Heart right ventricle (tissue), 16 donors: ENCODE data around the gene PARP1. TPM values are rescaled to one million over a fixed set of nuclear protein-coding genes. Genes with fewer than 3 reads are reported as not detected.

ENCODE experiments used
- ATAC-seq, 8 donors: fragments of 200-7000 bp; cut with Tn5 transposase; one replicate each; pipeline ENCODE4 v1.9.1; 2020; ENCODE audit warnings: mild to moderate bottlenecking in 8 of 8, moderate library complexity in 8 of 8, moderate number of reproducible peaks in 1 of 8
- DNase-seq, 2 donors: peaks; one replicate each; pipeline ENCODE4 v3.0.0-alpha.2; 2020
- H3K27ac ChIP-seq, 10 donors: fragments of 200-600 bp; sonication (generic) in 2 of 10; one replicate each; pipeline versions ENCODE4 v1.5.0 to v1.8.0; 2020 to 2022; ENCODE audit warnings: mild to moderate bottlenecking in 3 of 10
- H3K27me3 ChIP-seq, 7 donors: fragments of 200-600 bp; one replicate each; pipeline ENCODE4 v1.8.0; 2021 to 2022; ENCODE audit warnings: mild to moderate bottlenecking in 2 of 7
- H3K36me3 ChIP-seq, 9 donors: fragments of 200-600 bp; sonication (generic) in 1 of 9; one replicate each; pipeline versions ENCODE4 v1.5.0 to v1.8.0; 2020 to 2022; ENCODE audit warnings: mild to moderate bottlenecking in 2 of 9
- H3K4me1 ChIP-seq, 9 donors: fragments of 200-600 bp; sonication (generic) in 1 of 9; one replicate each; pipeline versions ENCODE4 v1.5.0 to v1.8.0; 2020 to 2022; ENCODE audit warnings: mild to moderate bottlenecking in 4 of 9
- H3K4me3 ChIP-seq, 10 donors: fragments of 200-600 bp; sonication (generic) in 2 of 10; one replicate each; pipeline versions ENCODE4 v1.5.0 to v1.8.0; 2020 to 2022; ENCODE audit warnings: mild to moderate bottlenecking in 7 of 10, moderate library complexity in 2 of 10
- H3K9me3 ChIP-seq, 11 donors: fragments of 200-600 bp in 10 of 11; sonication (generic) in 2 of 11; one replicate each; pipeline versions ENCODE4 v1.5.0 to v1.8.0; 2013 to 2022; ENCODE audit warnings: mild to moderate bottlenecking in 2 of 11, control low read depth in 1 of 11, moderate library complexity in 1 of 11
- WGBS, 2 donors: extraction: QIAGEN DNeasy Blood & Tissue Kit; methylation state at CpG; one replicate each; pipeline ENCODE4 v1.1.7; 2013; ENCODE audit warnings: inconsistent platforms in 1 of 2; 5-methylcytosine and 5-hydroxymethylcytosine counted together
- intact Hi-C, 10 donors: fragments of 100-400 bp; cut with DNase I; formaldehyde crosslinking; loops; one replicate each; pipeline versions ENCODE4 v1.11.1 to v1.14.2; 2022
- polyA plus RNA-seq, 2 donors: library from polyadenylated mRNA; stranded (reverse); fragments of 200-250 nt; gene quantifications; one replicate each; pipeline ENCODE4 v1.2.3, GENCODE V29; 2013
- total RNA-seq, 10 donors: library from RNA; stranded (reverse); fragmentation: NEBNext Ultra II Directional in 3 of 10; extraction: Animal tissue kit (Norgen Biotek cat#: 25700) in 3 of 10; gene quantifications; one replicate each; pipeline versions ENCODE4 v1.2.1 to v1.2.4, GENCODE V29; 2021 to 2023
- TF ChIP-seq, protein P1 (sequence below), 9 donors: fragments of 200-600 bp; sonication (generic) in 2 of 9; IDR thresholded peaks; one replicate each; pipeline versions ENCODE4 v1.5.0 to v1.8.0; 2021 to 2022; ENCODE audit warnings: antibody characterized with exemption in 9 of 9, mild to moderate bottlenecking in 5 of 9, moderate library complexity in 1 of 9
- donor health status: Arrhythmogenic right ventricular cardiomyopathy.
- donor health status: ischemic (EF 13 %, LVEDD 7.1; RV severe dilation, severe dysfunction).
- donor health status: healthy with polysubstance abuse.
- donor health status: DM: no; HTN: yes; CAD: no.
- donor health status: DM: no; HTN: no; CAD: no.
- donor health status: ischemic (EF 25% LVEDD 6.9; RV normal size, moderate dysfunction).
- donor health status: ischemic (EF 25% LVEDD 5.7; RV mildly dilated, moderate dysfunction).
- donor health status: healthy.
- donor health status: DM: yes; HTN: yes; CAD: no.
- donor health status: Ischemic cardiomyopathy.
- donor health status: ischemic (EF 35%, LVEDD 5.7; RV mildly dilated, moderate dysfunction).
- donor health status: nonischemic (EF 11% LVEDD 7.7; RV severe dilation, severe dysfunction).
- donor health status: DM: yes; HTN: yes; CAD: no.
- donor health status: PGD.
- donor health status: ischemic (EF 29% LVEDD 5.4; RV normal size, mild dysfunction).
- donor health status: nonischemic (EF 23%, LVEDD 6.1; RV moderate dilation, normal function).

PARP1 gene
- total and polyA plus RNA-seq, 12 donors: 36.1 to 154 (median 110) TPM

DNA sequence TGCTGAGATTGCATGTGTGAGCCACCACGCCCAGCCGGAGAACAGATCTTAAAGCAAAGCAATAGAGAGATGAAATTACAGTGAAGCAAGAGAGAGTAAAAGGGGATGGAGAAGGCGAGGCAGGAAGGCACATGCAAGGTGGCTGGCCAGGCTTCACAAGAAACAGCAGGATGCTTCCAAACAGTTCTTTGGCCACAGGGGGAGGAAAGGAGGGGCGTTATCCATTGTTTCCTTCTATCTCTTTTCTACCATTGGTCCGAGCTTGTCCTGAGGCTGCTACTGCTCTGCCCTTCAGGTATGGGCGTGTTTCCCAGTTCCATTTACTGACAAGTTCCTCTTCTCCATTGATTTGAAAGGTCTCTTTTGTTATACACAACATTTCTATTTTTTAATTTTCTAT is 33.7 kb upstream of the PARP1 start:
- Histone ChIP-seq H3K27me3 (peaks cover 0 to 15% (median 11%) of the 10 kb centered on the region in 7 donors), H3K36me3 (no peaks in the 10 kb centered on the region), H3K27ac (no peak overlapping the region), H3K4me1 (peaks cover 0 to 4% (median 0%) of the 10 kb centered on the region in 9 donors), H3K4me3 (no peak overlapping the region), H3K9me3 (no peaks in the 10 kb centered on the region)
- intact Hi-C loops: no loop called here
- 87 to 93% methylated on average over 6 of the region's 6 CpGs for WGBS, 2 donors
- ATAC-seq (no peak), DNase-seq (no peak)
- TF ChIP-seq, protein P1, sequence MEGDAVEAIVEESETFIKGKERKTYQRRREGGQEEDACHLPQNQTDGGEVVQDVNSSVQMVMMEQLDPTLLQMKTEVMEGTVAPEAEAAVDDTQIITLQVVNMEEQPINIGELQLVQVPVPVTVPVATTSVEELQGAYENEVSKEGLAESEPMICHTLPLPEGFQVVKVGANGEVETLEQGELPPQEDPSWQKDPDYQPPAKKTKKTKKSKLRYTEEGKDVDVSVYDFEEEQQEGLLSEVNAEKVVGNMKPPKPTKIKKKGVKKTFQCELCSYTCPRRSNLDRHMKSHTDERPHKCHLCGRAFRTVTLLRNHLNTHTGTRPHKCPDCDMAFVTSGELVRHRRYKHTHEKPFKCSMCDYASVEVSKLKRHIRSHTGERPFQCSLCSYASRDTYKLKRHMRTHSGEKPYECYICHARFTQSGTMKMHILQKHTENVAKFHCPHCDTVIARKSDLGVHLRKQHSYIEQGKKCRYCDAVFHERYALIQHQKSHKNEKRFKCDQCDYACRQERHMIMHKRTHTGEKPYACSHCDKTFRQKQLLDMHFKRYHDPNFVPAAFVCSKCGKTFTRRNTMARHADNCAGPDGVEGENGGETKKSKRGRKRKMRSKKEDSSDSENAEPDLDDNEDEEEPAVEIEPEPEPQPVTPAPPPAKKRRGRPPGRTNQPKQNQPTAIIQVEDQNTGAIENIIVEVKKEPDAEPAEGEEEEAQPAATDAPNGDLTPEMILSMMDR (IDR thresholded peaks at IDR 0.05): no peak

DNA sequence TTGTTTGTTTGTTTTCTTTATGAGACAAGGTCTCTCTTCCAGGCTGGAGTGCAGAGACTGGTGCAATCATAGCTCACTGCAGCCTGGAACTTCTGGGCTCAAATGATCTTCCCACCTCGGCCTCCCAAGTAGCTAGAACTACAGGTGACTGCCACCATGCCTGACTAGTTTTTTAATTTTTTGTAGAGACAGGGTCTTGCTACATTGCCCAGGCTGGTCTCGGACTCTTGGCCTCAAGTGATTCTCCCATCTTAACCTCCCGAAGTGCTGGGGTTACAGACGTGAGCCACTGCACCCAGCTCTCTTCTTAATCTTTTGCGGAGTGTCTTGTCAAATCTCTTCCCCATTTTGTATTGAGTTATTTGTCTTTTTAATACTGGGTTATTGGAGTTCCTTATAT is 32.6 kb upstream of the PARP1 start:
- ATAC-seq (no peak), DNase-seq (no peak)
- TF ChIP-seq, protein P1 (IDR thresholded peaks at IDR 0.05): no peak
- intact Hi-C loops: no loop called here
- Histone ChIP-seq H3K36me3 (no peaks in the 10 kb centered on the region), H3K27me3 (peaks cover 0 to 15% (median 8%) of the 10 kb centered on the region in 7 donors), H3K27ac (no peak overlapping the region), H3K9me3 (no peaks in the 10 kb centered on the region), H3K4me1 (peaks cover 0 to 4% (median 0%) of the 10 kb centered on the region in 9 donors), H3K4me3 (no peak overlapping the region)
- WGBS, 2 donors: 79 to 84% methylated on average over 5 of the region's 5 CpGs

DNA sequence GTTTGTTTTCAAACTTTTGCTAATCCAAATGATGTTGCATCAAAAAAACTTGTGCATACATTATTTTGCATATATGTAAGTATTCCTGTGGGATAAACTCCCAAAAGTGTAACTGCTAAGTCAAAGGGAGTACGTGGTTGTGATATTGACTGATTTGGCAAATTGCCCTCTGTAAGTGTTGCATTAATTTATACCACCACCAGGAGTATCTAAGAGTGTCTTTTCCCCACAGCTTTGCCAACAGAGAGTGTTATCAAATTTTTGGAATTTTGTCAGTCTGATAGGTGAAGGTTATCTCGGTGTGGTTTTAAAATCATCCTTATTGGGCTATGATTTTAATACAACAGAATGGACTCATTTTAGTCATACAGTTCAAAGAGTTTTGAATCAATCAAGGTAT is 30.1 kb upstream of the PARP1 start:
- no peak overlapping the region for H3K27ac ChIP-seq
- peaks cover 0 to 11% (median 2%) of the 10 kb centered on the region in 7 donors for H3K27me3 ChIP-seq
- H3K4me1 ChIP-seq: peaks cover 0 to 4% (median 0%) of the 10 kb centered on the region in 9 donors
- H3K9me3 ChIP-seq: no peaks in the 10 kb centered on the region
- 27 to 36% methylated on average over 2 of the region's 2 CpGs for WGBS, 2 donors
- H3K36me3 ChIP-seq: no peaks in the 10 kb centered on the region
- H3K4me3 ChIP-seq: no peak overlapping the region
- TF ChIP-seq, protein P1 (IDR thresholded peaks at IDR 0.05): peak in 4 of 9 donors; percentile 5 to 25 (median 12)
- no peak for ATAC-seq
- DNase-seq: no peak
- intact Hi-C loops: loop anchor here in 1 of 10 donors (5.0 kb wide), 1 partner anchor 79 kb away; no protein-coding TSS in a partner anchor

DNA sequence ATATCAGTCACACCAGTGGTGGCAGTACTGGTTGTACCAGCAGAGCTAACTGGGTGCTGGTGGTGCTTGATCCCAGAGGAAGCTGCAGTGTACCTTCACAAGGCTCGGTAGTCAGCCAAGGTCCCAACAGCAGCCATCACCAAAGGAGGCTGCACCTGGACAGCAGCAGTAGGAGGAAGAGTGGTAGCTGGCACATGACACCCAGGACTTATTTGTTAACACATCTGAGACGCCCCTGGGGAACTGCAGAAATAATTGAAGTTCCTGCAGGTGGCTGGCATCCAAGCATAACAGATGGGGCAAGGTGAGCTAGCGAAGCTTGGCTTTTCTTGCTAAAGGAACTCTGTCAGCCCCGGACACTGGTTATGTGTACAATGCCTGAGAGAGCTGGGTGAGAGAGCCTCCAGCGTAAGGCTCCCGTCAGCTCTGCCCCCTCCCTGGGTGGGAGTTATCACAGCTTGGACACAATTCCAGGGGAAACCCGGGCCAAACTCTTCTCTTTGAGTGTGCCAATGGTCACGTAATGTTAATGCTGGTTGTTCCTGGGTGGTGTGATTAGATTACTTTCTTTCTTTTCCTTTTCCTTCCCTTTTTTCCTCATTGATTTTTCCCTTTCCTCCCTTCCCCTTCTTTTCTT is 29.1 kb upstream of the PARP1 start:
- Histone ChIP-seq H3K4me3 (no peak overlapping the region), H3K27ac (no peak overlapping the region), H3K9me3 (no peaks in the 10 kb centered on the region), H3K4me1 (peaks cover 0 to 4% (median 0%) of the 10 kb centered on the region in 9 donors), H3K27me3 (peaks cover 0 to 11% (median 2%) of the 10 kb centered on the region in 7 donors), H3K36me3 (no peaks in the 10 kb centered on the region)
- TF ChIP-seq, protein P1 (IDR thresholded peaks at IDR 0.05): no peak
- DNase-seq (no peak), ATAC-seq (no peak)
- intact Hi-C loops: loop anchor here in 1 of 10 donors (5.0 kb wide), 1 partner anchor 80 kb away; no protein-coding TSS in a partner anchor
- WGBS, 2 donors: 34 to 42% methylated on average over 8 of the region's 8 CpGs
